ENCODE data around the gene TSPAN11. TPM values are rescaled to one million over a fixed set of nuclear protein-coding genes. Genes with fewer than 3 reads are reported as not detected.
"Not testable (repeated sequence)": the region's sequence is repeated elsewhere in the genome, so short reads cannot be mapped to it uniquely, and the experiment has no call there.

The TSPAN11 gene
- 1.7 TPM for total RNA-seq (ENCODE audit: insufficient read depth, low replicate concordance)

- peak; percentile 46 for DNase-seq (ENCODE audit: low spot score)
Observed at GRCh38 chr12:30926243-30927221, at the start of gene TSPAN11. Gene TSPAN11, plus strand, starts transcription at chr12:30926748. Its CDS starts 27,244 bp downstream, at chr12:30953992.

GRCh38 chr12:30877105-30877875 is 49.3 kb upstream of the TSPAN11 start:
- DNase-seq (ENCODE audit: low spot score), result no peak

- no peak for DNase-seq (ENCODE audit: low spot score)
Observed at GRCh38 chr12:30878024-30878423, 48.5 kb upstream of the TSPAN11 start.

- DNase-seq (ENCODE audit: low spot score), result peak; percentile 73
Observed at GRCh38 chr12:30880061-30880460, 46.5 kb upstream of the TSPAN11 start.

GRCh38 chr12:30880813-30881212 is 45.7 kb upstream of the TSPAN11 start:
- no peak for DNase-seq (ENCODE audit: low spot score)

- no peak for DNase-seq (ENCODE audit: low spot score)
Observed at GRCh38 chr12:30882706-30883105, 43.8 kb upstream of the TSPAN11 start.

GRCh38 chr12:30884799-30885198 is 41.7 kb upstream of the TSPAN11 start:
- no peak for DNase-seq (ENCODE audit: low spot score)

GRCh38 chr12:30885321-30885720 is 41.2 kb upstream of the TSPAN11 start:
- no peak for DNase-seq (ENCODE audit: low spot score)

- DNase-seq (ENCODE audit: low spot score), result no peak
Observed at GRCh38 chr12:30887226-30887625, 39.3 kb upstream of the TSPAN11 start.

- no peak for DNase-seq (ENCODE audit: low spot score)
Observed at GRCh38 chr12:30888241-30888640, 38.3 kb upstream of the TSPAN11 start.

- DNase-seq (ENCODE audit: low spot score), result not testable (repeated sequence)
Observed at GRCh38 chr12:30894531-30894930, 32.0 kb upstream of the TSPAN11 start.

GRCh38 chr12:30896461-30896860 is 30.1 kb upstream of the TSPAN11 start:
- DNase-seq (ENCODE audit: low spot score), result peak; percentile 30

- DNase-seq (ENCODE audit: low spot score), result no peak
Observed at GRCh38 chr12:30898846-30899245, 27.7 kb upstream of the TSPAN11 start.

GRCh38 chr12:30900351-30900750 is 26.2 kb upstream of the TSPAN11 start:
- DNase-seq (ENCODE audit: low spot score), result no peak

GRCh38 chr12:30902001-30902400 is 24.5 kb upstream of the TSPAN11 start:
- DNase-seq (ENCODE audit: low spot score), result no peak

GRCh38 chr12:30902596-30902995 is 24.0 kb upstream of the TSPAN11 start:
- DNase-seq (ENCODE audit: low spot score), result no peak

GRCh38 chr12:30905463-30906009 is 21.0 kb upstream of the TSPAN11 start:
- DNase-seq (ENCODE audit: low spot score), result peak; percentile 28

- DNase-seq (ENCODE audit: low spot score), result no peak
Observed at GRCh38 chr12:30908076-30908721, 18.3 kb upstream of the TSPAN11 start.

- DNase-seq (ENCODE audit: low spot score), result peak; percentile 87
Observed at GRCh38 chr12:30908722-30909348, 17.7 kb upstream of the TSPAN11 start.

GRCh38 chr12:30909349-30910037 is 17.1 kb upstream of the TSPAN11 start:
- peak; percentile 38 for DNase-seq (ENCODE audit: low spot score)

GRCh38 chr12:30910038-30910350 is 16.6 kb upstream of the TSPAN11 start:
- DNase-seq (ENCODE audit: low spot score), result no peak

Data from umbilical cord (tissue), 2 donors.